ENCODE results near the gene ATG10.

DNA sequence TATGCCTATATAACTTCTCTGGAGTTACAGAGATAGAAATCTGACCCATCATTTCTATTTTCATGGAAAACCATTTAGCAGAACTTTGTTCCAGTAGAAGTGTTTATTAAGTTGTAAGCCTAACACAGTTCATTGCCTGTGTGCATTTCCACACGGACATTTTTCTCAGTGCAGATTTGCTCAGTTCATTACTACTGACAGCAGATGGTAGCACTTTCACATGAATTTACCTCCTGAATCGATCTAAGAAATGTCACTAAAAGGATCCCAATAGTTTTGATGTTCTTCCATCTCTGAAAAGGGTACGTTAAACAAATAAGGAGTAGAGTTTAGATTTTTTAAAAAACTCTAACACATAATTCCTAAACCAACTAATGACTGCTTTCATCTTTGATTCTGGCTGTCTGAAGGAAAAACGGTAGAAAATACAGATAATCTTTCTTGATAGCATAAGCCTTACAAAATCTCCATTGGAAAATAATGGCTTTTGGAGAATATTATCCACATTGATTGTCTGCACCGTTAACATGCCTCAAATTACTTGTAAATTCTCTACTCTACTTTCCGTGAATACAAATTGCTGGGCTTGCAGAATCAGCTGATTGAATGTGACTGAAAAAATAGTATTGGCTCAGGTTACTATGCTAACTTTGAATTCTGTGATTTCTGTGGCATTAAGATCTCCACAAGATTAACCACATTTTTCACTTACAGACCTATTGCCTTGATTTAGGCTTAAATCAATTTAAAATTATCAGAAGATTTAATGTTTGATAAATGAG is 273.2 kb downstream of the ATG10 start:
- no peak for TF ChIP-seq RCOR1 (IDR thresholded peaks at IDR 0.05; ENCODE audit: low read length)
- no peak for TF ChIP-seq ELF1 (IDR thresholded peaks at IDR 0.05)
- no peak for TF ChIP-seq USF2 (IDR thresholded peaks at IDR 0.05; ENCODE audit: borderline replicate concordance, low read depth, low read length)
- TF ChIP-seq, protein P1, sequence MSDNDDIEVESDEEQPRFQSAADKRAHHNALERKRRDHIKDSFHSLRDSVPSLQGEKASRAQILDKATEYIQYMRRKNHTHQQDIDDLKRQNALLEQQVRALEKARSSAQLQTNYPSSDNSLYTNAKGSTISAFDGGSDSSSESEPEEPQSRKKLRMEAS (IDR thresholded peaks at IDR 0.05; ENCODE audit: low read depth): no peak
- TF ChIP-seq NRF1 (IDR thresholded peaks at IDR 0.05; ENCODE audit: low read depth, low read length): no peak
- TF ChIP-seq, protein P2, sequence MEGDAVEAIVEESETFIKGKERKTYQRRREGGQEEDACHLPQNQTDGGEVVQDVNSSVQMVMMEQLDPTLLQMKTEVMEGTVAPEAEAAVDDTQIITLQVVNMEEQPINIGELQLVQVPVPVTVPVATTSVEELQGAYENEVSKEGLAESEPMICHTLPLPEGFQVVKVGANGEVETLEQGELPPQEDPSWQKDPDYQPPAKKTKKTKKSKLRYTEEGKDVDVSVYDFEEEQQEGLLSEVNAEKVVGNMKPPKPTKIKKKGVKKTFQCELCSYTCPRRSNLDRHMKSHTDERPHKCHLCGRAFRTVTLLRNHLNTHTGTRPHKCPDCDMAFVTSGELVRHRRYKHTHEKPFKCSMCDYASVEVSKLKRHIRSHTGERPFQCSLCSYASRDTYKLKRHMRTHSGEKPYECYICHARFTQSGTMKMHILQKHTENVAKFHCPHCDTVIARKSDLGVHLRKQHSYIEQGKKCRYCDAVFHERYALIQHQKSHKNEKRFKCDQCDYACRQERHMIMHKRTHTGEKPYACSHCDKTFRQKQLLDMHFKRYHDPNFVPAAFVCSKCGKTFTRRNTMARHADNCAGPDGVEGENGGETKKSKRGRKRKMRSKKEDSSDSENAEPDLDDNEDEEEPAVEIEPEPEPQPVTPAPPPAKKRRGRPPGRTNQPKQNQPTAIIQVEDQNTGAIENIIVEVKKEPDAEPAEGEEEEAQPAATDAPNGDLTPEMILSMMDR (IDR thresholded peaks at IDR 0.05): no peak
- TF ChIP-seq JUND (IDR thresholded peaks at IDR 0.05): no peak
- TF ChIP-seq RFX5 (IDR thresholded peaks at IDR 0.05; ENCODE audit: low read length): no peak
